Liver (tissue), 3 donors: ENCODE results near the gene DDX5.

ENCODE experiments used
- ATF3 ChIP-seq: IDR thresholded peaks from 2 replicates; pipeline ENCODE4 v1.6.1; 2016; ENCODE audit warnings: antibody characterized with exemption
- CTCF ChIP-seq: fragments of 150-350 bp; IDR thresholded peaks from 2 replicates; pipeline ENCODE4 v1.5.1; 2017; ENCODE audit warnings: improper control_type of control experiment, low read depth, low read length; ENCODE audit not compliant: missing input control
- EGR1 ChIP-seq, 2 donors: IDR thresholded peaks; 2 replicates each; pipeline ENCODE4 v1.6.1; 2016 to 2018; ENCODE audit warnings: antibody characterized with exemption in 2 of 2, low read depth in 2 of 2
- YY1 ChIP-seq: IDR thresholded peaks from 2 replicates; pipeline ENCODE4 v1.6.1; 2016; ENCODE audit warnings: antibody characterized with exemption, mild to moderate bottlenecking
- ZBTB33 ChIP-seq: IDR thresholded peaks from 2 replicates; pipeline ENCODE4 v1.6.1; 2016; ENCODE audit warnings: antibody characterized with exemption
- donor health status: healthy.
- donor health status: healthy.

- TF ChIP-seq CTCF (no peak), ATF3 (no peak), EGR1 (IDR thresholded peaks at IDR 0.05; ENCODE audit: low read depth in 2 of 2) (no peak), YY1 (no peak), ZBTB33 (no peak)
These were observed 33.5 kb downstream of the DDX5 start for GRCh38 chr17:64472564-64472963.
